Measurements from ENCODE around the gene PPP1R36.
"Not testable (repeated sequence)": the region's sequence is repeated elsewhere in the genome, so short reads cannot be mapped to it uniquely, and the experiment has no call there.

Gene PPP1R36

DNA sequence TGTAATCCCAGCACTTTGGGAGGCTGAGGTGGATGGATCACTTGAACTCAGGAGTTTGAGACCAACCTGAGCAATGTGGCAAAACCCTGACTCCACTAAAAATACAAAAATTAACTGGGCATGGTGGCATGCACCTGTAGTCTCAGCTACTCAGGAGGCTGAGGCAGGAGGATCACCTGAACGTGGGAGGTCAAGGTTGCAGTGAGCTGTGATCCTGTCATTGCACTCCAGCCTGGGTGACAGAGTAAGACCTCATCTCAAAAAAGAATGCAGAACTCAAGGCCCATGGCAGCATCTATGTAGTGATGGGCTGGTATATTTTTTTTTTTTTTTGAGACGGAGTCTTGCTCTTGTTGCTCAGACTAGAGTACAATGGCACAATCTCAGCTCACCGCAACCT, 81.5 kb downstream of the PPP1R36 start:
- not testable (repeated sequence) for H3K4me1 ChIP-seq (ENCODE audit: control insufficient read depth, insufficient read depth, low read length); H3K9me3 ChIP-seq (ENCODE audit: control insufficient read depth, low read length); H3K4me3 ChIP-seq (ENCODE audit: low read length); H3K9ac ChIP-seq (ENCODE audit: low read length); H3K36me3 ChIP-seq (ENCODE audit: control insufficient read depth, insufficient read depth, low read length); H3K27me3 ChIP-seq (ENCODE audit: control insufficient read depth, insufficient read depth, low read length)

- Histone ChIP-seq H3K9me3 (ENCODE audit: control insufficient read depth, low read length) (no peaks in the 10 kb centered on the region), H3K27me3 (ENCODE audit: control insufficient read depth, insufficient read depth, low read length) (no peaks in the 10 kb centered on the region), H3K9ac (ENCODE audit: low read length) (no peak overlapping the region), H3K4me1 (ENCODE audit: control insufficient read depth, insufficient read depth, low read length) (peaks cover 9% of the 10 kb centered on the region), H3K36me3 (ENCODE audit: control insufficient read depth, insufficient read depth, low read length) (no peaks in the 10 kb centered on the region), H3K4me3 (ENCODE audit: low read length) (no peak overlapping the region)
These were observed 82.3 kb downstream of the PPP1R36 start for GRCh38 chr14:64632056-64632455.

GRCh38 chr14:64634558-64634957, 84.8 kb downstream of the PPP1R36 start:
- Histone ChIP-seq H3K9ac (ENCODE audit: low read length) (no peak overlapping the region), H3K27me3 (ENCODE audit: control insufficient read depth, insufficient read depth, low read length) (no peaks in the 10 kb centered on the region), H3K9me3 (ENCODE audit: control insufficient read depth, low read length) (no peaks in the 10 kb centered on the region), H3K4me3 (ENCODE audit: low read length) (no peak overlapping the region), H3K36me3 (ENCODE audit: control insufficient read depth, insufficient read depth, low read length) (no peaks in the 10 kb centered on the region), H3K4me1 (ENCODE audit: control insufficient read depth, insufficient read depth, low read length) (peaks cover 9% of the 10 kb centered on the region)

DNA sequence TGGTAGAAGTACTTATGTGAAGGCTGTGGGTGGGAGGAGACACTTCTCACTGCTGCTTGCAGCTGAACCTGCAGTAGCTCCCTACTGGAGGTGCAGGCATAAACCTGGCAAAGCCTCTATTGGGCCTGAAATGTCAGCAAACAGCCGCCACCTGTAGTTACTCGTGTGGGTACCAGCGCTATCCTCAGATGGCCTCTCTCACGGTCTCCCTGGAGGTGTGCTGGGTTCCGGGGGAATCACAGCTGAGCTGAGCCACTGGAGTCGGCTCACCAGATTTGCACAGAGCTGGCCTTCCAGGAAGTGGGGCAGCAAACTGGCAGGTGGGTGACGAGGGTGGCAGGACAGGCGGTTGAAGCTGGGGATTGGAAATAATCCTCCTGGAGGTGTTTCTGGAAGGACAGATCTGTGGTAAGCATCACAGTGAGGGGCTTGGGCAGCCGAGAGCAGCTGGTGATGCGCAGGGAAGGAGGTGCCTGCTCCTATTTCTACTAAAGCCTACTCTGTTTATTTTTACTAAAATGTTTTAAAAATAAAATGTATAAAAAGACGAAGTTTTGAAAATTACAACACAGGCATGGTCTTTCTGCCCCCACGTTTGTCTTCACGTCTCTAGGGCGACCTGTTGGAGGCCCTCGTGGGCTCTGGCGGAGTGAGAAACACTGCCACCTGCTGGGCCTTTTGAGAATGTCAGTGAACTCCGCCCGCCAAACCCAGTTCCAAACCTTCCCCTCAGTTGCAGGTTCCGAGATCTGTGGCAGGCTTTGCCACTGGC, 86.6 kb downstream of the PPP1R36 start:
- Histone ChIP-seq H3K36me3 (ENCODE audit: control insufficient read depth, insufficient read depth, low read length) (no peaks in the 10 kb centered on the region), H3K9ac (ENCODE audit: low read length) (peak overlapping the region; percentile 15), H3K4me1 (ENCODE audit: control insufficient read depth, insufficient read depth, low read length) (peaks cover 9% of the 10 kb centered on the region), H3K4me3 (ENCODE audit: low read length) (no peak overlapping the region), H3K27me3 (ENCODE audit: control insufficient read depth, insufficient read depth, low read length) (no peaks in the 10 kb centered on the region), H3K9me3 (ENCODE audit: control insufficient read depth, low read length) (no peaks in the 10 kb centered on the region)

GRCh38 chr14:64636980-64637429, 87.2 kb downstream of the PPP1R36 start:
- Histone ChIP-seq H3K4me3 (ENCODE audit: low read length) (no peak overlapping the region), H3K9ac (ENCODE audit: low read length) (no peak overlapping the region), H3K27me3 (ENCODE audit: control insufficient read depth, insufficient read depth, low read length) (no peaks in the 10 kb centered on the region), H3K36me3 (ENCODE audit: control insufficient read depth, insufficient read depth, low read length) (no peaks in the 10 kb centered on the region), H3K9me3 (ENCODE audit: control insufficient read depth, low read length) (no peaks in the 10 kb centered on the region), H3K4me1 (ENCODE audit: control insufficient read depth, insufficient read depth, low read length) (peaks cover 9% of the 10 kb centered on the region)

DNA sequence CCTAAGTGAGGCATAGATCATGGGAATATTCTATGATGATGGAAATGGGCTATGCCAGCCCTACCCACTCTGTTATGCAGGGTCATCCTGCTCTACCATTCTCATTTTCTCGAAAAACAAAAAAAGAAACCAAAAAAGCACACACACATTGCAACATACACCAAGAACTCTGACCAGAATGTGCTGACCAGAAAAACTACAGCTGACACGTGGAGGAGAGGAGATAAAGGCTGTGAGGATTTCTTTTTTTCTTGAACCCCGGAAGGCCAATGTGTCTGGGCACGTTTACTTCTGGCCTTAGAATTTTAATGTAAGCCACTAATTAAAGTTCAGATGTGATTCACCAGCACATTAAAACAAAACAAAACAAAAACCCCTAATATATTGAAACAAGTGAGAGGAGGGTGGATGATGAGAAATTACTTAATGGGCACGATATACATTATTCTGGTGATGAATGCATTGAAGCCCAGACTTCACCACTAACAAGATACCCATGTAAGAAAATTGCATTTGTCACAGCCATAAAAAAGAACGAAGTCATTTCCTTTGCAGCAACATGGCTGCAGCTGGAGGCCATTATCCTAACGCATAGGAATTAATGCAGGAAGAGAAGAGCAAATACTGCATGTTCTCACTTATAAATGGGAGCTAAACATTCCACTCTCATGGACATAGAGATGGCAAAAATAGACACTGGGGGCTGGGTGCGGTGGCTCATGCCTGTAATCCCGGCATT, 88.1 kb downstream of the PPP1R36 start:
- H3K4me1 ChIP-seq (ENCODE audit: control insufficient read depth, insufficient read depth, low read length) = peaks cover 9% of the 10 kb centered on the region
- no peak overlapping the region for H3K4me3 ChIP-seq (ENCODE audit: low read length)
- H3K36me3 ChIP-seq (ENCODE audit: control insufficient read depth, insufficient read depth, low read length) = no peaks in the 10 kb centered on the region
- no peaks in the 10 kb centered on the region for H3K9me3 ChIP-seq (ENCODE audit: control insufficient read depth, low read length)
- H3K9ac ChIP-seq (ENCODE audit: low read length) = no peak overlapping the region
- no peaks in the 10 kb centered on the region for H3K27me3 ChIP-seq (ENCODE audit: control insufficient read depth, insufficient read depth, low read length)

DNA sequence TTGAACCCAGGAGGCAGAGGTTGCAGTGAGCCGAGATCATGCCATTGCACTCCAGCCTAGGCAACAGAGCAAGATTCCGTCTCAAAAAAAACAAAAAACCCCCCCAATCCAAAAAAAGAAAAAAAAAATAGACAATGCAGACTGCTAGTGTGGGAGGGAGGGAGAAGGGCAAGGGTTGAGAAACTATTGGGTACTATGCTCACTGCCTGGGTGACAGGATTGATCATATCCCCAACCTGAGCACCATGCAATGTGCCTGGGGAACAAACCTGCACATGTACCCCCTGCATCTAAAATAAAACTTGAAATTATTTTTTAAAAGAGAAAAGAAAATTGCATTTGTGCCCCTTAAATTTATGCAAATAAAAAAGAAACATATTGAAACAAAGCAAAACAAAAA, 88.9 kb downstream of the PPP1R36 start:
- H3K9ac ChIP-seq (ENCODE audit: low read length) = no peak overlapping the region
- H3K9me3 ChIP-seq (ENCODE audit: control insufficient read depth, low read length) = no peaks in the 10 kb centered on the region
- no peaks in the 10 kb centered on the region for H3K27me3 ChIP-seq (ENCODE audit: control insufficient read depth, insufficient read depth, low read length)
- peaks cover 9% of the 10 kb centered on the region for H3K4me1 ChIP-seq (ENCODE audit: control insufficient read depth, insufficient read depth, low read length)
- H3K4me3 ChIP-seq (ENCODE audit: low read length) = no peak overlapping the region
- H3K36me3 ChIP-seq (ENCODE audit: control insufficient read depth, insufficient read depth, low read length) = no peaks in the 10 kb centered on the region
